Caki2 (cell line): ENCODE data around the gene SNAP25. TPM values are rescaled to one million over a fixed set of nuclear protein-coding genes. Genes with fewer than 3 reads are reported as not detected.

Experiments used
- DNase-seq: peaks from one replicate; pipeline ENCODE4 v3.0.0-alpha.2; 2015; ENCODE audit warnings: low read depth
- in situ Hi-C: cut with HindIII; loops from 2 replicates; pipeline ENCODE4 v1.10.0; 2016; ENCODE audit warnings: low sequenced_read_pairs, low pct_unique_long_range_greater_than_20kb, mixed read lengths
- total RNA-seq: library from RNA; depleted of rRNA; stranded (reverse); fragments of >200 nt; shearing (Covaris generic); gene quantifications from 2 replicates; pipeline ENCODE4 v1.2.3, GENCODE V29; 2014; ENCODE audit warnings: low replicate concordance; rRNA removed

Gene SNAP25
- total RNA-seq, result 2.6 and 3.2 TPM in 2 replicates

DNA sequence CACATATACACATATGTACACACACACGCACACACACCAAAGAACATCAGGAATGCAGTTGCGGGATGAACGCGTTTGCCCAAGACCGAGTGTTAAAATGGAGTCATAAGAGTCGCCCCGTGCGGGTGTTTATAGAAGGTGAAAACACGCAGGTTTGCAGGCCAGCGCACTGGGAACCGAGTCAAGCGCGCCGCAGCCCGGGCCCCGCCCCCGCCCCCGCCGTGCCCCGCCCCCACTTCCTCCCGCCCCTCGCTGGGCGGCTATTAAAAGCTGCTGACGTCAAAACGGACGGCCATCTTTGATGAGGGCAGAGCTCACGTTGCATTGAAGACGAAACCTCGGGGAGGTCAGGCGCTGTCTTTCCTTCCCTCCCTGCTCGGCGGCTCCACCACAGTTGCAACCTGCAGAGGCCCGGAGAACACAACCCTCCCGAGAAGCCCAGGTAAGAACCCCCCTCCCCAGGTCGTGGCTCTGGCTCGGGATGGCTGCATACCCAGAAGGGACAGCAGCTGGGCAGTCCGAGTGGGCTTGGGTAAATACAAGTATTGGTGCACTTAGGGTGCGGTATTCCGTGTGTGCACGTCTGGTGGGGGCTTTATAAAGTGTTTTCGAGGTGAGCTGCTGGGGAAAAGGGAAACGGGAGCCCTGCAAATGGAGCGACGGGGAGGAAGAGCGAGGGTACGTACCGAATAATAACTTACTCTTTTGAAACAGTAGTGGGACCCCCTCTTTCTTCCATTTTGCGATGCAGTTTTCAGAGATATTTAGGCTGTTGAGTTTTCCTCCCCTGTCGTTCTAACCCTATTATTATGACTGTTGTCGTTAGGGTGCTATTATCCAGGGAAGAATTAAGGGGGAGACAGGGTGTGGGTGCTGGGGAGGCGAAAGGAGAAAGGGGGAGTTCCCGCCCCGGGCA lies at the start of gene SNAP25:
Gene SNAP25, plus strand, starts transcription at position 295 of the 916 bp plus-strand sequence. CDS start 56,662 bp downstream, outside the sequence.
- in situ Hi-C loops, result no loop called here
- DNase-seq, result peak; percentile 89

DNA sequence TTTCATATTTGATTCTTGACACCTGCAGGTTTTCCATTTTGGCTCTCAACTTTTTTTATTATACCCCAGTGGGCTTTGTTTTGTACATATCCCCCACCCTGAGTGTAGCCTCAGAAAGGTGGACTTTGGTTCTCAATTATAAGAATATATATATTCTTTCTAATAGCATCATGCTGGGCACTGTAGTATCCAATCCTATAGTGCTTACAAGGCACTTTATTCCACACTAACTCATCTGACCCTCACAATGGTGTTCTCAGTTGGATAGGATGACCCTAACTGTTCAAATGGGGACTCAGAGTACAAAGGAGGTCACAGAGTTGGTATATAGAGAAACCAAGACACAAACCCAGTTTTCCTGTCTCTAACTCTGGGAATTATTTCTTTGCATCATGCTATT lies 48.9 kb upstream of the SNAP25 start:
- no peak for DNase-seq
- in situ Hi-C loops, result no loop called here

DNA sequence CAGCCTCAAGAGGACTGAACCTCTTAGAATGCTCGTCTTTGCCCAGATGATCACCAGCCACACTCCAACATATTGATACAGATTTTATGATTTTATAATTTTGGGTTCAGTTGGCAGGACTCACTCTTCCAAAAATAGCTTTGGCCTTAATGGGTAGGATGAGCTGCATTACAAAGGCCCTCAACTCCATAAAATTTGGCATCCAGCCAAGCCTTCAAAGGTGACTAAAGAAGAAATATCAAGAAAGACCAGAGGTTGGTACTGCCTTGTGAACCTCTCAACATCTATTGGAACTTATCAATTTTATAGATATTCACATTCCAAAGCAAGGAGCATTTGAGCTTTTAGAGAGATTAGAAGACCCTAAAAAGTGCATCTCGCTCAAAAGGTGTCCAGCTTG lies 48.4 kb upstream of the SNAP25 start:
- in situ Hi-C loops, result no loop called here
- DNase-seq, result no peak

DNA sequence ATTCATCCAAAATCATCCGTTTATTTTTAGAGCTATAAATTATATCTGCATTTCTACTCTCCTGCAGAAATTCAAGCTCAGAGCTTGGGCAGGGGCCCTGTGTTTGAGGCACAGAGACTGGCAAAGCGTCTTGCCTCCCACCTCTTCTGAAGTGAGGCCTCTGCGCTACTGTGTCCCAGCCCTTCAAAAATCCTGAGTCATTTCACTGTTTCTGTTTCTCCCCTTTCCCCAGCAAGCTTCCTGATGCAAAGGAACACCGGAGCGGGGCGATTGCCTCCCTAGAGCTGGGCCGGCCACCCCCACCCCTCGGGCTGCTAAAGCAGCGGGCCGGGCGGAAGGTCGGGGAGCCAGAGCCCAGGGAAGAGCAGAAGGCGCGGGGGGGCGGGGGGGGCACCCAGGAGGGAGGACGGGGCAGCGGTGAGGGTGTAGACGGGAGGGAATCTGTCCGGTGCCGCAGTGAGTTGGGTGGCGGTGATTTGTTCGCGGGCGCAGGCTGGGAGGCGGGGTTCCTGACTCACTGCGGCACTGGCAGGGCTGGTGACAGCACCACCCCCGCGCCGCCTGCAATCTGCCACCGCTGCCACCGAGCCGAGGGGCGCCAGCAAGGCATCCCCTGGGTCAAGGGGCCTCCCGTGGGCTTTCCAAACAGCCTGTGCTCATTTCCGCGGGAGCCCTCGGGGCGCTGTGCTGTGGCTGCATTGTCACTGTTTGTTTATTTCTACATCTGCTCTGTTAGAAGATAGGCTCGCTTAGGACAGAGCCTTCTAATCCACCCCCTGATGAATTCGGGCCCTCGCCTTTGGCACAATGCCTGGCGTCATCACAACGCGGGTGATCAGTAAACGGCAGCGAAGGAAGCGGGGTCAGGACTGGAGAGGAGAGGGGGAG lies 46.5 kb upstream of the SNAP25 start:
- DNase-seq, result peak; percentile 70
- in situ Hi-C loops, result no loop called here

GRCh38 chr20:10172998-10173655 lies 45.5 kb upstream of the SNAP25 start:
- no peak for DNase-seq
- in situ Hi-C loops, result no loop called here

DNA sequence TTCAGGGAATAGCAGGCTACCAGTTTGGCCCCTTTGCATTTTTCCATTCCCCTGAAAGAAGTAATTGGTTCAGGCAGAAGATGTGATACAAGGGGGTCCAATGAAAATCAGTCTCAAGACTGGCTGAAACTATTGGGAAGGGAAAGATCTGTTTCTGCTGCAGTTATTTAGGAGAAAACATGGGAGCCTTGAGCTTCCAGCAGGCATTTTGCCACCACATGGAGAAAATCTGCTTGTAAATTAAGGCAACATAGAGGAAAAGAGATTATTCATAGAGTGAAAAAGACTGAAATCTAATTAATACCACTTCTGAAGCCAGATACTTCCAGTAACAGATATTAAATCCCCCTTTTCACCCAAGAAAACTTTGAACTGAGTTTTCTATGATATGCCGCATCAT lies 44.2 kb upstream of the SNAP25 start:
- no peak for DNase-seq
- in situ Hi-C loops, result no loop called here

- in situ Hi-C loops, result no loop called here
- DNase-seq, result no peak
These were observed 41.3 kb upstream of the SNAP25 start for GRCh38 chr20:10177326-10177725.

DNA sequence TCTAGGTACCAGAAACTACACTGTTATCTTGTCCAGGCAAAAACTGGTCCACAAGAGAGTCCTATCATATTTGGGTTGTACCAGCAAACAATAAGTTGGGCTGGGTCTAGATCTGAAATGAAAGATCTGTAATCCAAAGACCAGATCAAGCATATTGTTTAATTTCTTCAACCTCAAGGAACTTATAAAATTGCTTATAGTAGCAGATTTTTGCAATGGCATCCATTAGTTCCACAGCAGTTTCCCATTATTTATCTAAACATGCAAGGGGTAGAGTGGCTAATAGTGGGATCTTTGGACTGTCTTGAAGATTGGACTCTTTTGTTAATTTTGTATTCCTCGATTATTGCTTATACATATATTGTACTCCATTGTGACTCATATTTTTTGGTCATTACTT lies 40.5 kb upstream of the SNAP25 start:
- no peak for DNase-seq
- in situ Hi-C loops, result no loop called here

- DNase-seq, result no peak
- in situ Hi-C loops, result no loop called here
These were observed 39.8 kb upstream of the SNAP25 start for GRCh38 chr20:10178727-10179313.

- in situ Hi-C loops, result no loop called here
- no peak for DNase-seq
These were observed 38.9 kb upstream of the SNAP25 start for GRCh38 chr20:10179574-10180298.

- DNase-seq, result no peak
- in situ Hi-C loops, result no loop called here
These were observed 37.9 kb upstream of the SNAP25 start for GRCh38 chr20:10180651-10181235.

GRCh38 chr20:10185741-10186558 lies 32.7 kb upstream of the SNAP25 start:
- DNase-seq, result no peak
- in situ Hi-C loops, result no loop called here

DNA sequence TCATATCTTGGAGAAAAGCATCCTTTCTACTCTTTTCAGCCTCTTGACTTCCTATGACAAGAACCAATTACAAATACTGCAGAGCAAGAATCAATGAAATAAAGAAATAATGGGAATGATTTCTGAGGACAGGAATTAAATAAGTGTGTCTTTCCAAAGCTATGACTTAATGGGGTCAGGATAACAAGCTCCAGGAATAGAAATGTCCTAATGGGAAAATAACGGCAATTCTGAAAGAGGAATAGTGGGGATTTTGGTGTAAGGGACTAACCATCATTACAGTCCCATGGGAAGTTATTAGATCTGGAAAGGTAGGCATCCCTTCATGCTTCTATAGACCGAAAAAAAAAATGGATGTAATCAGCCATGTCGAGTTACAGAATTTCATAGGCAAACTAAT lies 28.2 kb upstream of the SNAP25 start:
- DNase-seq, result no peak
- in situ Hi-C loops, result no loop called here

GRCh38 chr20:10192171-10192570 lies 26.5 kb upstream of the SNAP25 start:
- no peak for DNase-seq
- in situ Hi-C loops, result no loop called here

DNA sequence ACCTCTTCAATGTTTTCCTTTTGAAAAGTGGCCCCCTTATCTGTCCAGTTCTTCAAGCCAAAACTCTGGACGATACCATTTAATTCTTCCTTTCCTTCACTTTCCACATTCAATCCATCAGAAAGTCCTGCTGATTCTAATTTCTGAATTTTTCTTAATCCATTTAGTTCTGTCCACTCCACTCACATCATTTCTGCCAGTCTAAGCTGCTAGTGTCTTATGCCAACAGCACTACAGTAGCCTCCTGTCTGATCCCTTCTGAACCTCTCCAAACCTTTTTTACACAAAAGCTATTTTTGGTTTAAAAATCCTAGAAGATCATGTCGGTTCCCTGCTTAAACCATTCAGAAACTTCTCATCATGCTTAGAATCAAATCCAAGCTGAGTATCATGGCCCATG lies 24.5 kb upstream of the SNAP25 start:
- in situ Hi-C loops, result no loop called here
- no peak for DNase-seq

DNA sequence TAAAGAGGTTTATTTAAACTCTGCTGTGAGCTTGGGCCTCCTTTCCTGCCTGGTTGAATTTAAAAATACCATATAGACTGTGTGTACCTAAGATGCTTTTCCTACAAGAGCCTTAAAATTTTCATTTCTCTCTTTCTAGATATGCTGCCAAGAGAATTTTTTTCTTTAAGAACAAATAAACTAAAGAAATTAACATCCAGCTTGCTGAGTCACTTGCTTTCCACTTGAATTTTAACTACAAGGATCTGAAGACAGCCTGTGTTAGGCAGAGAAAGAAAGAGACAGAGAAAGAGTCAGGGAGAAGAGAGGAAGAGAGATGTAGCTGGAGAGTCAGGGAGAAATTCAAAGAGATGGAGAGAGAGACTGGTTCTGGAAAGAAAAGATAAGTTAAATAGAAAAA lies 18.3 kb upstream of the SNAP25 start:
- DNase-seq, result no peak
- in situ Hi-C loops, result no loop called here
